Endothelial cell of umbilical vein (primary cell): ENCODE results near the gene CASK. TPM values are rescaled to one million over a fixed set of nuclear protein-coding genes. Genes with fewer than 3 reads are reported as not detected.
A peak's percentile ranks its signal among the peaks of the same experiment; 100 is the strongest.

ENCODE experiments used
- BruUV-seq: library from RNA; stranded (reverse); fragments of 400-500 nt; replicated peaks from 2 replicates; lab custom pipeline; 2021; lab: Mats Ljungman, UMichigan
- CTCF ChIA-PET: fragments of 300-600, 350-600 bp; sonication (Branson Sonifier 250); formaldehyde crosslinking; loops from one replicate; lab custom pipeline; 2021; ENCODE audit warnings: antibody characterized with exemption, inconsistent platforms; lab: Charles Lee
- POLR2A ChIA-PET: fragments of 300-600, 350-600 bp; sonication (Branson Sonifier 250); formaldehyde crosslinking; loops from one replicate; lab custom pipeline; 2021; ENCODE audit warnings: antibody characterized with exemption, inconsistent platforms; lab: Charles Lee
- DNase-seq: peaks from one replicate; pipeline ENCODE4 v3.0.0-alpha.2; 2011; ENCODE audit warnings: low read depth, low spot score
- FAIRE-seq: peaks from 2 replicates; lab custom pipeline; 2011; peaks lifted over from hg19 to GRCh38; lab: Jason Lieb, UNC
- H2AFZ ChIP-seq: 2 replicates; pipeline ENCODE4 v1.6.0; 2012; ENCODE audit warnings: low read depth, low read length, control low read depth, inconsistent platforms
- H3K27ac ChIP-seq: 2 replicates; pipeline ENCODE4 v1.5.1; 2011; ENCODE audit warnings: low read depth, mild to moderate bottlenecking, control low read depth, low read length, moderate library complexity; ENCODE audit not compliant: insufficient read depth
- H3K27me3 ChIP-seq, 2 experiments: 2 replicates each; pipeline versions ENCODE4 v1.6.0 to v1.6.1; 2011; ENCODE audit warnings: low read length in 2 of 2, mixed read lengths in 1 of 2; ENCODE audit not compliant: control insufficient read depth in 2 of 2, insufficient read depth in 2 of 2
- H3K36me3 ChIP-seq, 2 experiments: 2 replicates in 1 of 2; 3 replicates in 1 of 2; pipeline ENCODE4 v1.5.1; 2011; ENCODE audit warnings: low read length in 2 of 2, mild to moderate bottlenecking in 1 of 2, moderate library complexity in 1 of 2; ENCODE audit not compliant: control insufficient read depth in 2 of 2, insufficient read depth in 2 of 2; ENCODE audit errors: extremely low read depth in 1 of 2
- H3K4me1 ChIP-seq: 3 replicates; pipeline ENCODE4 v1.5.1; 2011; ENCODE audit warnings: mild to moderate bottlenecking, low read length; ENCODE audit not compliant: control insufficient read depth, insufficient read depth; ENCODE audit errors: extremely low read depth
- H3K4me2 ChIP-seq: 2 replicates; pipeline ENCODE4 v1.6.1; 2011; ENCODE audit warnings: low read length, control low read depth, mixed read lengths; ENCODE audit not compliant: insufficient read depth
- H3K4me3 ChIP-seq, 3 experiments: fragments of 200-600 bp in 1 of 3; sonication (generic), shearing (Covaris generic) in 1 of 3; replicated peaks in 1 of 3; 2 replicates each; pipeline ENCODE4 v1.5.1; 2011 to 2016; ENCODE audit warnings: control low read depth in 3 of 3, low read length in 3 of 3, mild to moderate bottlenecking in 2 of 3, inconsistent platforms in 1 of 3, low read depth in 1 of 3, moderate library complexity in 1 of 3; ENCODE audit not compliant: insufficient read depth in 1 of 3
- H3K79me2 ChIP-seq: 2 replicates; pipeline ENCODE4 v1.6.0; 2012; ENCODE audit warnings: low read length, inconsistent platforms; ENCODE audit not compliant: control insufficient read depth, insufficient read depth
- H3K9ac ChIP-seq: replicated peaks from 2 replicates; pipeline ENCODE3; 2011; ENCODE audit warnings: low read length, control low read depth; ENCODE audit not compliant: insufficient read depth; ENCODE audit errors: extremely low read depth
- H3K9me1 ChIP-seq: replicated peaks from 3 replicates; pipeline ENCODE4 v1.6.0; 2011; ENCODE audit warnings: mild to moderate bottlenecking, low read length; ENCODE audit not compliant: control insufficient read depth, insufficient read depth; ENCODE audit errors: extremely low read depth
- H3K9me3 ChIP-seq: replicated peaks from 2 replicates; pipeline ENCODE4 v1.5.1; 2012; ENCODE audit warnings: low read length, inconsistent platforms; ENCODE audit not compliant: control insufficient read depth, insufficient read depth
- H4K20me1 ChIP-seq: replicated peaks from 2 replicates; pipeline ENCODE3; 2011; ENCODE audit warnings: mild to moderate bottlenecking, low read length; ENCODE audit not compliant: control insufficient read depth, insufficient read depth; ENCODE audit errors: extremely low read depth
- CTCF ChIP-seq, 2 donors: IDR thresholded peaks; 1 replicate in 1 of 2; 2 replicates in 1 of 2; pipeline ENCODE4 v1.5.1; 2011; ENCODE audit warnings: low read length in 2 of 2, mild to moderate bottlenecking in 2 of 2, moderate library complexity in 2 of 2, control low read depth in 1 of 2, inconsistent platforms in 1 of 2, low read depth in 1 of 2; ENCODE audit not compliant: insufficient read depth in 1 of 2; ENCODE audit errors: extremely low read depth in 1 of 2
- EZH2 ChIP-seq: IDR thresholded peaks from 2 replicates; pipeline ENCODE4 v1.6.1; 2012; ENCODE audit warnings: borderline replicate concordance, low read depth, mild to moderate bottlenecking, moderate library complexity, low read length, inconsistent platforms; ENCODE audit not compliant: severe bottlenecking
- FOS ChIP-seq: IDR thresholded peaks from 2 replicates; pipeline ENCODE4 v1.6.1; 2011; ENCODE audit warnings: mild to moderate bottlenecking, low read length, moderate library complexity, borderline replicate concordance; ENCODE audit not compliant: insufficient read depth
- GATA2 ChIP-seq: IDR thresholded peaks from 2 replicates; pipeline ENCODE4 v1.7.0; 2011; ENCODE audit warnings: low read depth, mild to moderate bottlenecking, moderate library complexity, mixed read lengths, low read length; ENCODE audit not compliant: insufficient read length, insufficient read depth
- JUN ChIP-seq: IDR thresholded peaks from 2 replicates; pipeline ENCODE4 v1.6.1; 2011; ENCODE audit warnings: borderline replicate concordance, low read depth; ENCODE audit not compliant: insufficient read length, insufficient read depth
- MAX ChIP-seq: IDR thresholded peaks from 2 replicates; pipeline ENCODE4 v1.6.1; 2011; ENCODE audit not compliant: insufficient read depth, insufficient read length
- MYC ChIP-seq: IDR thresholded peaks from one replicate; pipeline ENCODE4 v1.6.1; 2011; ENCODE audit warnings: mild to moderate bottlenecking, low read depth, low read length
- POLR2A ChIP-seq: IDR thresholded peaks from 2 replicates; pipeline ENCODE4 v1.6.1; 2012; ENCODE audit warnings: low read depth, mild to moderate bottlenecking, control low read depth, low read length
- POLR2AphosphoS5 ChIP-seq: IDR thresholded peaks from 2 replicates; pipeline ENCODE4 v1.6.1; 2012; ENCODE audit warnings: low read depth, mild to moderate bottlenecking, control low read depth, low read length, moderate library complexity; ENCODE audit not compliant: insufficient read depth
- dilution Hi-C: fragments of 300-500 bp; cut with MboI; formaldehyde crosslinking; loops from one replicate; pipeline ENCODE4 v1.15.0; 2019; ENCODE audit warnings: low sequenced_read_pairs; ENCODE audit not compliant: extremely low pct_ligation_motif_present
- intact Hi-C: fragments of 100-400 bp; cut with micrococcal nuclease; formaldehyde crosslinking; loops from one replicate; pipeline ENCODE4 v1.10.0; 2022
- polyA plus RNA-seq, 4 experiments: library from polyadenylated mRNA; depleted of rRNA in 3 of 4; stranded (reverse) in 3 of 4; unstranded in 1 of 4; fragments of >200 nt; gene quantifications; 2 replicates each; pipeline versions ENCODE4 v1.2.1 to v1.2.3, GENCODE V29; 2011 to 2012; ENCODE audit warnings: missing spikeins in 1 of 4
- total RNA-seq: library from RNA; stranded (reverse); gene quantifications from 2 replicates; pipeline ENCODE4 v1.2.3, GENCODE V29; 2021

Gene CASK
- total and polyA plus RNA-seq, 2 donors (not counting 3 experiments of a cell fraction or from before 2014, with no cell fraction given): 6.4 to 30.4 TPM

GRCh38 chrX:41515376-41515775 is 408.0 kb downstream of the CASK start:
- ChIA-PET CTCF (interaction anchor here (0.9 kb wide), 1 partner anchor 24 kb away, joined by 3 read pairs; no protein-coding TSS in a partner anchor), POLR2A (no interaction called here)
- H3K9me1 ChIP-seq: no peaks in the 10 kb centered on the region
- H3K79me2 ChIP-seq: no peaks in the 10 kb centered on the region
- no peak overlapping the region for H2AFZ ChIP-seq
- intact Hi-C loops (no loop called here), dilution Hi-C loops (no loop called here)
- H3K4me2 ChIP-seq: no peak overlapping the region
- H3K36me3 ChIP-seq: no peaks in the 10 kb centered on the region
- DNase-seq: no peak
- no peaks in the 10 kb centered on the region for H3K9me3 ChIP-seq
- no peak overlapping the region for H3K9ac ChIP-seq
- H3K27ac ChIP-seq: no peak overlapping the region
- no peaks in the 10 kb centered on the region for H3K4me1 ChIP-seq
- H3K27me3 ChIP-seq: no peaks in the 10 kb centered on the region
- TF ChIP-seq EZH2 (no peak), POLR2A (no peak), MYC (no peak), POLR2AphosphoS5 (no peak), GATA2 (no peak), FOS (no peak), MAX (no peak), CTCF (IDR thresholded peaks at IDR 0.05; ENCODE audit: extremely low read depth in 1 of 2, insufficient read depth in 1 of 2, low read depth in 1 of 2, low read length in 2 of 2) (no peak), JUN (no peak)
- no peaks in the 10 kb centered on the region for H4K20me1 ChIP-seq
- no TSS peak for BruUV-seq
- FAIRE-seq: peak; percentile 26
- H3K4me3 ChIP-seq: no peak overlapping the region
